ENCODE measurements around the gene ITGB5. TPM values are rescaled to one million over a fixed set of nuclear protein-coding genes. Genes with fewer than 3 reads are reported as not detected.
A peak's percentile ranks its signal among the peaks of the same experiment; 100 is the strongest.

Gene ITGB5
- total and polyA plus RNA-seq, 4 donors = 16.9 to 66.6 (median 48.0) TPM

GRCh38 chr3:124850633-124851032, 36.5 kb downstream of the ITGB5 start:
- peak overlapping the region; percentile 47 to 89 for H3K27ac ChIP-seq (ENCODE audit: low read depth in 1 of 2, low read length in 2 of 2)

More at GRCh38 chr3:124850633-124851032, 36.5 kb downstream of the ITGB5 start:
- no peaks in the 10 kb centered on the region for H3K9me3 ChIP-seq (ENCODE audit: control insufficient read depth in 4 of 4, low read length in 3 of 4)
- no peak overlapping the region for H3K4me3 ChIP-seq (ENCODE audit: low read depth in 1 of 3, low read length in 3 of 3)
- WGBS = 85% methylated on average over 2 of the region's 2 CpGs
- no peak for DNase-seq (ENCODE audit: low spot score)
- H3K36me3 ChIP-seq (ENCODE audit: control insufficient read depth in 4 of 4, insufficient read depth in 3 of 4, low read depth in 1 of 4, low read length in 3 of 4) = peaks cover 7 to 16% (median 14%) of the 10 kb centered on the region in 4 donors
- no peak for TF ChIP-seq YY1 (IDR thresholded peaks at IDR 0.05)
- TF ChIP-seq GABPA (IDR thresholded peaks at IDR 0.05 in 1 of 2, conservative IDR thresholded peaks at IDR 0.05 in 1 of 2) = no peak
- TF ChIP-seq CTCF (IDR thresholded peaks at IDR 0.05; ENCODE audit: low read depth, low read length, missing input control) = no peak
- TF ChIP-seq FOXA1 (IDR thresholded peaks at IDR 0.05) = no peak
- TF ChIP-seq, protein P1, sequence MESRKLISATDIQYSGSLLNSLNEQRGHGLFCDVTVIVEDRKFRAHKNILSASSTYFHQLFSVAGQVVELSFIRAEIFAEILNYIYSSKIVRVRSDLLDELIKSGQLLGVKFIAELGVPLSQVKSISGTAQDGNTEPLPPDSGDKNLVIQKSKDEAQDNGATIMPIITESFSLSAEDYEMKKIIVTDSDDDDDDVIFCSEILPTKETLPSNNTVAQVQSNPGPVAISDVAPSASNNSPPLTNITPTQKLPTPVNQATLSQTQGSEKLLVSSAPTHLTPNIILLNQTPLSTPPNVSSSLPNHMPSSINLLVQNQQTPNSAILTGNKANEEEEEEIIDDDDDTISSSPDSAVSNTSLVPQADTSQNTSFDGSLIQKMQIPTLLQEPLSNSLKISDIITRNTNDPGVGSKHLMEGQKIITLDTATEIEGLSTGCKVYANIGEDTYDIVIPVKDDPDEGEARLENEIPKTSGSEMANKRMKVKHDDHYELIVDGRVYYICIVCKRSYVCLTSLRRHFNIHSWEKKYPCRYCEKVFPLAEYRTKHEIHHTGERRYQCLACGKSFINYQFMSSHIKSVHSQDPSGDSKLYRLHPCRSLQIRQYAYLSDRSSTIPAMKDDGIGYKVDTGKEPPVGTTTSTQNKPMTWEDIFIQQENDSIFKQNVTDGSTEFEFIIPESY (IDR thresholded peaks at IDR 0.05) = no peak
- TF ChIP-seq TAF1 (conservative IDR thresholded peaks at IDR 0.05) = no peak
- no peak for TF ChIP-seq RXRA (IDR thresholded peaks at IDR 0.05)
- TF ChIP-seq RAD21 (IDR thresholded peaks at IDR 0.05) = no peak
- TF ChIP-seq NR2F2 (IDR thresholded peaks at IDR 0.05) = no peak
- TF ChIP-seq HNF4G (IDR thresholded peaks at IDR 0.05) = no peak
- TF ChIP-seq EGR1 (IDR thresholded peaks at IDR 0.05; ENCODE audit: low read depth in 2 of 2) = no peak
- no peak for TF ChIP-seq SP1 (IDR thresholded peaks at IDR 0.05)
- no peak for TF ChIP-seq HNF4A (conservative IDR thresholded peaks at IDR 0.05)
- no peak for TF ChIP-seq REST (IDR thresholded peaks at IDR 0.05)
- no peak for TF ChIP-seq JUND (IDR thresholded peaks at IDR 0.05)
- no peak for TF ChIP-seq ATF3 (IDR thresholded peaks at IDR 0.05)
- H3K9ac ChIP-seq (ENCODE audit: low read depth in 1 of 2, low read length in 2 of 2) = peak overlapping the region in 1 of 2 donors; percentile 35
- H3K27me3 ChIP-seq (ENCODE audit: control insufficient read depth in 4 of 4, insufficient read depth in 4 of 4, low read length in 3 of 4) = no peaks in the 10 kb centered on the region
- peaks cover 5 to 16% (median 9%) of the 10 kb centered on the region in 4 donors for H3K4me1 ChIP-seq (ENCODE audit: control insufficient read depth in 4 of 4, insufficient read depth in 4 of 4, low read length in 3 of 4)

Data from liver (tissue), 9 donors.